Fibroblast of villous mesenchyme (primary cell): ENCODE data around the gene ZNF107. TPM values are rescaled to one million over a fixed set of nuclear protein-coding genes. Genes with fewer than 3 reads are reported as not detected.
A peak's percentile ranks its signal among the peaks of the same experiment; 100 is the strongest.
"Not testable (repeated sequence)": the region's sequence is repeated elsewhere in the genome, so short reads cannot be mapped to it uniquely, and the experiment has no call there.

Experiments used
- DNase-seq: peaks from one replicate; pipeline ENCODE4 v3.0.0-alpha.2; 2010; ENCODE audit warnings: low read depth
- H3K4me3 ChIP-seq: 2 replicates; pipeline ENCODE4 v1.5.1; 2011; ENCODE audit warnings: low read depth, mild to moderate bottlenecking, low read length
- total RNA-seq: library from RNA; depleted of rRNA; stranded (reverse); fragments of >200 nt; gene quantifications from 2 replicates; pipeline ENCODE4 v1.2.3, GENCODE V29; 2012
- TF ChIP-seq, protein P1 (sequence below): IDR thresholded peaks from 2 replicates; pipeline ENCODE4 v1.5.1; 2012; ENCODE audit warnings: low read depth, mild to moderate bottlenecking, low read length; ENCODE audit not compliant: insufficient read depth

The ZNF107 gene
- total RNA-seq, 1 donor, result 3.9 TPM

DNA sequence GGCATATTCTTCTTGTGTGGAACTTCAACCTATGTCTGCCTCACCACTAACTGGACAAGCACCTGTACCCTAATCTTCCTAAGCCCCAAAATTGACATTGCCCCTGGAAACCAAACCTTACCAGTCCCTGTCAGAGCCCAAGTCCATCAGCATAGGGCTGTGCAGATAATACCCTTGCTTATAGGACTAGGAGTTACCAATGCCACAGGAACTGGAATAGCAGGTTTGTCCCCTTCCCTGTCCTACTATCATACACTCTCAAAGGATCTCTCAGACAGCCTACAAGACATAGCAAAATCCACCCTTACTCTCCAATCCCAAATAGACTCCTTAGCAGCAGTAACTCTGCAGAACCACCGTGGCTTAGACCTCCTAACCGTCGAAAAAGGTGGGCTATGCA lies 19.8 kb downstream of the ZNF107 start:
- TF ChIP-seq, protein P1, sequence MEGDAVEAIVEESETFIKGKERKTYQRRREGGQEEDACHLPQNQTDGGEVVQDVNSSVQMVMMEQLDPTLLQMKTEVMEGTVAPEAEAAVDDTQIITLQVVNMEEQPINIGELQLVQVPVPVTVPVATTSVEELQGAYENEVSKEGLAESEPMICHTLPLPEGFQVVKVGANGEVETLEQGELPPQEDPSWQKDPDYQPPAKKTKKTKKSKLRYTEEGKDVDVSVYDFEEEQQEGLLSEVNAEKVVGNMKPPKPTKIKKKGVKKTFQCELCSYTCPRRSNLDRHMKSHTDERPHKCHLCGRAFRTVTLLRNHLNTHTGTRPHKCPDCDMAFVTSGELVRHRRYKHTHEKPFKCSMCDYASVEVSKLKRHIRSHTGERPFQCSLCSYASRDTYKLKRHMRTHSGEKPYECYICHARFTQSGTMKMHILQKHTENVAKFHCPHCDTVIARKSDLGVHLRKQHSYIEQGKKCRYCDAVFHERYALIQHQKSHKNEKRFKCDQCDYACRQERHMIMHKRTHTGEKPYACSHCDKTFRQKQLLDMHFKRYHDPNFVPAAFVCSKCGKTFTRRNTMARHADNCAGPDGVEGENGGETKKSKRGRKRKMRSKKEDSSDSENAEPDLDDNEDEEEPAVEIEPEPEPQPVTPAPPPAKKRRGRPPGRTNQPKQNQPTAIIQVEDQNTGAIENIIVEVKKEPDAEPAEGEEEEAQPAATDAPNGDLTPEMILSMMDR, result no peak
- DNase-seq, result no peak
- H3K4me3 ChIP-seq, result no peak overlapping the region

DNA sequence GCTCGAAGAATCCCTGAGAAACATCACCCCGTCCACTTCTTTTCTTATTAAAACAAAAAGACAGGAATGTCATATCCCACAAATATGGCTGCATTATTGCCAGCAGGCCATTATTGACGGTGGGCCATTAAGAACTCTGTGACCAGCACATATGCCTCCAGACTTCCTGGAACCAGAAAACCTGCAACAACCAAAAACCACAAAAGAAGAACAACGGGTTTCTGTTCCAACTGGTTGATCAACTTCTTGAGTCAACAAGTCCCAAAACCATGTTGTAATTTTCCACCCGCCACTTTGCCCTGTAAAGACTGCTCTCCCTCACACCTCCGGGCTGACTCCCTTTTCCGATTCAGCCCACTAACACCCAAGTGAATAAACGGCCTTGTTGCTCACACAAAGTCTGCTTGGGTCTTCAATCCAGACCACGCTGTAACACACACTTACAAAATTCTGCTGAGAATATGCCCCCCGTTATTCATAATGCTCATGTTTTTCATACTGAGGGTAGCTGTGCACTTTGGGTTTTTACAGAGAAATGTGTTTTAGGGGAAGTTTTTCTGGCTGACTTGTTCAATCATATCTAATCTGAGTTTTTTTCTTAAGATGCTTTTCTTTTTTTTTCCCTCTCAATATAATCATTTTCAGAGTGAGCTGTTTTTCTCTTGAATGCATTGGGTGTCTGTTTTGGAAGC lies 20.7 kb downstream of the ZNF107 start:
- TF ChIP-seq, protein P1, result no peak
- H3K4me3 ChIP-seq, result no peak overlapping the region
- DNase-seq, result no peak

DNA sequence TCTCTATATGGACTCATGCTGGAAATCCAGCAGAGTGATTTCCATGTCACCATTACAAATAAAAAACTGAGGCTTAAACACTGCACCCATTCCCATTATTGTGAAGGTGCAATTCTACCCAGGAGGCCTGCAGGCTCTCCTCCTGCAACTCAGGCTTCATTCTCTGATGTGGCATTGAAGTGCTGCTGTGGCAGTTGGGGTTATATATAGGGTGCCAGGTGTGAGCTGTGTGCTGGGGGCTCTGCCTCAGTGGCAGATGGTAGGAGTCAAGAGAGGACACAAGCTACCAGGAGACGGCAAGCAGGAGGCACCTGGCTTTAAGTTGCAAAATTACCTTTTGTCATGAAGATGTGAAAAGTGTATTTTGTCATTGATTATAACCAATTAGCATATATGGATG lies 21.3 kb downstream of the ZNF107 start:
- no peak overlapping the region for H3K4me3 ChIP-seq
- DNase-seq, result no peak
- TF ChIP-seq, protein P1, result no peak

DNA sequence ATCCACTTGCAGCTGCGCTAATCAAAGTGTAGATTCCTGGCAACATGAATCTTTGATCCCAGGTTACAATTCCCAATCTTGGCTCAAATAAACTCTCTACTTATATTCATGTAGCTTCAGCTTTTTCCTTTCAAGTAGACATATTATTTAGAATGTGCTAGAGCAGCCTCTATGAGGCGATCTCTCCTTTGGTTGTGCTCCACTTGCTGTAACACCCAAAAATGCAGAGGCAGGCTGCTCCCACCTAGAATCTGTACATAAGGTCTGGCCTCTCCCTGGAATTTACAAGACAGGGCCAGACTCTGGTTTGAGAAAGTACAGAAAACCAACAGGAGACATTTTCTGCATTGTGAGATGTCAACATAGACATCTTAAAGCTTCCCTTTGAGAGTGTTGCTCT lies 23.1 kb downstream of the ZNF107 start:
- H3K4me3 ChIP-seq, result no peak overlapping the region
- TF ChIP-seq, protein P1, result no peak
- peak; percentile 15 for DNase-seq

DNA sequence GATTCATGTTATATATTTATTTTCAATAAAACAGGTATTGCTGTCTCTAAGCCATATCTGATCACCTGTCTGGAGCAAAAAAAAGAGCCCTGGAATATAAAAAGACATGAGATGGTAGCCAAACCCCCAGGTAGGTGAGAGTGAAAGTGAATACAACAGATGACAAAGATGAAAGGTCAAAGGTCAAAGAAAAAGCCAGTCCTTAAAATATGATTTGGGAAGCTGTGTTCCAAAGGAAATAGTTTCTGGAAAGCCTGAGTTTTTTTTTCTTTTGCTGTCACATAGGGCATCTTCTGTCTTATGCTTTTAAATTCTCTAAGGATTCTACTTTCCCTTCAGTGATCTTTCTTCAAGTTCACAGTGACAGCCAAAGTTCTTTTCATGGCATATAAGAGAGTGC lies 25.9 kb downstream of the ZNF107 start:
- DNase-seq, result no peak
- TF ChIP-seq, protein P1, result no peak
- H3K4me3 ChIP-seq, result no peak overlapping the region

DNA sequence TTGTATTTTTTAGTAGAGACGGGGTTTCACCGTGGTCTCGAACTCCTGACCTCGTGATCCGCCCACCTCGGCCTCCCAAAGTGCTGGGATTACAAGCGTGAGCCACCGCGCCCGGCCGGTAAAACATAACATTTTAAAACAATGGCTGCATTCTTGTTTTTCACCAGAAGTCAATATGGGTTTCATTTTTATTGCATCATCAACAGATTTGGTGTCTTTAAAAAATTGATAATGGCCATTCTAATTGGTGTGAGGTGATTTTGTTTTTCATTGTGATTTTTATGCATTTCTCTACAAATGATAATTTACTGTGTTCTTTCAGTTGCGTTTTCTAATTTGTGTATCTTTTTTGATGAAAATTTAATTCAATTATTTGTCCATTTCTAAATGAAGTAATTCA lies 31.9 kb downstream of the ZNF107 start:
- not testable (repeated sequence) for H3K4me3 ChIP-seq, DNase-seq

DNA sequence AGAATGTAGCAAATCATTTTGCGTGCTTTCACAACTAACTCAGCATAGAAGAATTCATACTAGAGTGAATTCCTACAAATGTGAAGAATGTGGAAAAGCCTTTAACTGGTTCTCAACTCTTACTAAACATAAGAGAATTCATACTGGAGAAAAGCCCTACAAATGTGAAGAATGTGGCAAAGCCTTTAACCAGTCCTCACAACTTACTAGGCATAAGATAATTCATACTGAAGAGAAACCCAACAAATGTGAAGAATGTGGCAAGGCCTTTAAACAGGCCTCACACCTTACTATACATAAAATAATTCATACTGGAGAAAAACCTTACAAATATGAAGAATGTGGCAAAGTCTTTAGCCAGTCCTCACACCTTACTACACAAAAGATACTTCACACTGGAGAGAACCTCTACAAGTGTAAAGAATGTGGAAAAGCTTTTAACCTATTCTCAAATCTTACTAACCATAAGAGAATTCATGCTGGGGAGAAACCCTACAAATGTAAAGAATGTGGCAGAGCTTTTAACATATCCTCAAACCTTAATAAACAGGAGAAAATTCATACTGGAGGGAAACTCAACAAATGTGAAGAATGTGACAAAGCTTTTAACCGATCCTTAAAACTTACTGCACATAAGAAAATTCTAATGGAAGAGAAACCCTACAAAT lies 40.8 kb downstream of the ZNF107 start:
- H3K4me3 ChIP-seq, result no peak overlapping the region
- TF ChIP-seq, protein P1, result no peak
- DNase-seq, result no peak

DNA sequence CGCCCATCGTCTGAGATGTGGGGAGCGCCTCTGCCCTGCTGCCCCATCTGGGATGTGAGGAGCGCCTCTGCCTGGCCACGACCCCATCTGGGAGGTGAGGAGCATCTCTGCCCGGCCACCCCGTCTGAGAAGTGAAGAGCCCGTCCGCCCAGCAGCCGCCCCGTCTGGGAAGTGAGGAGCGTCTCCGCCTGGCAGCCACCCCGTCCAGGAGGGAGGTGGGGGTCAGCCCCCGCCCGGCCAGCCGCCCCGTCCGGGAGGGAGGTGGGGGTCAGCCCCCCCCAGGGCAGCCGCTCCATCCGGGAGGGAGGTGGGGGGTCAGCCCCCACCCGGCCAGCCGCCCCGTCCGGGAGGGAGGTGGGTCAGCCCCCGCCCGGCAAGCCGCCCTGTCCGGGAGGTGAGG lies 52.0 kb downstream of the ZNF107 start:
- not testable (repeated sequence) for DNase-seq, H3K4me3 ChIP-seq
